ENCODE results near the gene CIAO3. TPM values are rescaled to one million over a fixed set of nuclear protein-coding genes. Genes with fewer than 3 reads are reported as not detected.

CIAO3 gene
- polyA plus RNA-seq, 1 donor from 2014 or later, result 57.8 TPM

DNA sequence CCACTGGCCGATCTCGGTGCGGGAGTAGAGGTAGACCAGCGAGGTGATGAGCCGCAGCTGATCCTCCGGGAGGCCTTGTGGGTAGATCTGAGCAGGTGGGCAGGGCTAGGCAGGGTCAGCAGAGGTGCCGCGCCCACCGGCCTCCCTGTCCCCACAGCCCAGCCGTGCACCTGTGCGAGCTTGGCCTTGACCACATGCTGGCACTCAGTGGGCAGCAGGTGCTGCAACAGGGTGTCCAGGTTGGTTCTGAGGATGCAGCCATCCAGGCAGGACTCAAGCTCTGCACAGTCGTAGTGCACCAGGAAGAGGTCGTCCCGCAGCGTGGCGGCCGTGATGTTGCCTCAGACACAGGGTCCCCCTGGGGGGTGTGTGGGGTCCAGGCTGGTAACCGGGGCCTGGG lies 32.2 kb upstream of the CIAO3 start:
- H3K4me2 ChIP-seq (ENCODE audit: low read length), result no peak overlapping the region
- H2AFZ ChIP-seq (ENCODE audit: low read depth, low read length), result no peak overlapping the region
- no peak overlapping the region for H3K9ac ChIP-seq (ENCODE audit: low read length)
- H3K9me2 ChIP-seq (ENCODE audit: insufficient read depth, low read length), result no peaks in the 10 kb centered on the region
- H3K9me3 ChIP-seq (ENCODE audit: low read length), result no peaks in the 10 kb centered on the region
- H3K27me3 ChIP-seq (ENCODE audit: insufficient read depth, low read depth, low read length), result no peaks in the 10 kb centered on the region
- H3K4me3 ChIP-seq (ENCODE audit: low read length), result no peak overlapping the region
- no peaks in the 10 kb centered on the region for H3K36me3 ChIP-seq (ENCODE audit: insufficient read depth, low read length)
- TF ChIP-seq, protein P1, sequence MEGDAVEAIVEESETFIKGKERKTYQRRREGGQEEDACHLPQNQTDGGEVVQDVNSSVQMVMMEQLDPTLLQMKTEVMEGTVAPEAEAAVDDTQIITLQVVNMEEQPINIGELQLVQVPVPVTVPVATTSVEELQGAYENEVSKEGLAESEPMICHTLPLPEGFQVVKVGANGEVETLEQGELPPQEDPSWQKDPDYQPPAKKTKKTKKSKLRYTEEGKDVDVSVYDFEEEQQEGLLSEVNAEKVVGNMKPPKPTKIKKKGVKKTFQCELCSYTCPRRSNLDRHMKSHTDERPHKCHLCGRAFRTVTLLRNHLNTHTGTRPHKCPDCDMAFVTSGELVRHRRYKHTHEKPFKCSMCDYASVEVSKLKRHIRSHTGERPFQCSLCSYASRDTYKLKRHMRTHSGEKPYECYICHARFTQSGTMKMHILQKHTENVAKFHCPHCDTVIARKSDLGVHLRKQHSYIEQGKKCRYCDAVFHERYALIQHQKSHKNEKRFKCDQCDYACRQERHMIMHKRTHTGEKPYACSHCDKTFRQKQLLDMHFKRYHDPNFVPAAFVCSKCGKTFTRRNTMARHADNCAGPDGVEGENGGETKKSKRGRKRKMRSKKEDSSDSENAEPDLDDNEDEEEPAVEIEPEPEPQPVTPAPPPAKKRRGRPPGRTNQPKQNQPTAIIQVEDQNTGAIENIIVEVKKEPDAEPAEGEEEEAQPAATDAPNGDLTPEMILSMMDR (IDR thresholded peaks at IDR 0.05; ENCODE audit: poor library complexity, severe bottlenecking), result no peak
- TF ChIP-seq RAD21 (conservative IDR thresholded peaks at IDR 0.05) (no peak), EZH2 (IDR thresholded peaks at IDR 0.05; ENCODE audit: borderline replicate concordance, insufficient read depth, low read length, poor library complexity, severe bottlenecking) (no peak), POLR2AphosphoS5 (IDR thresholded peaks at IDR 0.05) (no peak), SMC3 (conservative IDR thresholded peaks at IDR 0.05; ENCODE audit: poor library complexity) (no peak), MXI1 (conservative IDR thresholded peaks at IDR 0.05; ENCODE audit: poor library complexity, severe bottlenecking) (no peak), EP300 (conservative IDR thresholded peaks at IDR 0.05; ENCODE audit: poor library complexity, severe bottlenecking) (no peak), TAF1 (IDR thresholded peaks at IDR 0.05; ENCODE audit: low read depth) (no peak)
- TF ChIP-seq, protein P2, sequence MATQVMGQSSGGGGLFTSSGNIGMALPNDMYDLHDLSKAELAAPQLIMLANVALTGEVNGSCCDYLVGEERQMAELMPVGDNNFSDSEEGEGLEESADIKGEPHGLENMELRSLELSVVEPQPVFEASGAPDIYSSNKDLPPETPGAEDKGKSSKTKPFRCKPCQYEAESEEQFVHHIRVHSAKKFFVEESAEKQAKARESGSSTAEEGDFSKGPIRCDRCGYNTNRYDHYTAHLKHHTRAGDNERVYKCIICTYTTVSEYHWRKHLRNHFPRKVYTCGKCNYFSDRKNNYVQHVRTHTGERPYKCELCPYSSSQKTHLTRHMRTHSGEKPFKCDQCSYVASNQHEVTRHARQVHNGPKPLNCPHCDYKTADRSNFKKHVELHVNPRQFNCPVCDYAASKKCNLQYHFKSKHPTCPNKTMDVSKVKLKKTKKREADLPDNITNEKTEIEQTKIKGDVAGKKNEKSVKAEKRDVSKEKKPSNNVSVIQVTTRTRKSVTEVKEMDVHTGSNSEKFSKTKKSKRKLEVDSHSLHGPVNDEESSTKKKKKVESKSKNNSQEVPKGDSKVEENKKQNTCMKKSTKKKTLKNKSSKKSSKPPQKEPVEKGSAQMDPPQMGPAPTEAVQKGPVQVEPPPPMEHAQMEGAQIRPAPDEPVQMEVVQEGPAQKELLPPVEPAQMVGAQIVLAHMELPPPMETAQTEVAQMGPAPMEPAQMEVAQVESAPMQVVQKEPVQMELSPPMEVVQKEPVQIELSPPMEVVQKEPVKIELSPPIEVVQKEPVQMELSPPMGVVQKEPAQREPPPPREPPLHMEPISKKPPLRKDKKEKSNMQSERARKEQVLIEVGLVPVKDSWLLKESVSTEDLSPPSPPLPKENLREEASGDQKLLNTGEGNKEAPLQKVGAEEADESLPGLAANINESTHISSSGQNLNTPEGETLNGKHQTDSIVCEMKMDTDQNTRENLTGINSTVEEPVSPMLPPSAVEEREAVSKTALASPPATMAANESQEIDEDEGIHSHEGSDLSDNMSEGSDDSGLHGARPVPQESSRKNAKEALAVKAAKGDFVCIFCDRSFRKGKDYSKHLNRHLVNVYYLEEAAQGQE (IDR thresholded peaks at IDR 0.05; ENCODE audit: borderline replicate concordance), result no peak
- H3K79me2 ChIP-seq (replicated peaks; ENCODE audit: insufficient read depth, low read length), result no peaks in the 10 kb centered on the region
- no peak overlapping the region for H3K27ac ChIP-seq (ENCODE audit: low read length)
- H4K20me1 ChIP-seq (ENCODE audit: insufficient read depth), result no peaks in the 10 kb centered on the region
- H3F3A ChIP-seq (ENCODE audit: insufficient read depth, low read length, poor library complexity, severe bottlenecking), result no peaks in the 10 kb centered on the region

DNA sequence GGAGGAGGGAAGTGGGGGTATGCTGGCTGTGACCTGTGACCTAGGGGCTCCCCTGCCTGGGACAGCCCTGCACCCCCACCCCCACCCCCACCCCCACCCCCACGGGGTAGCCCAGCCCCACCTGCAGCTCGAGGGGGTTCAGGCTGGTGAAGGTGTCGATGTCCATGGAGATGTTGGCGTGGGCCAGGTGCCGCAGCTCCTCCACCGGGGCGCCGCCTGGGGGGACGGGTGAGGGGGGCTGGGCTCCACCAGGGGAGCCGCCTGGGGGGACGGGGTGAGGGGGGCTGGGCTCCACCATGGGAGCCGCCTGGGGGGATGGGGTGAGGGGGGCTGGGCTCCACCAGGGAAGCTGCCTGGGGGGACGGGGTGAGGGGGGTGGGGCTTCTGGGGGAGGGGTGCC lies 29.6 kb upstream of the CIAO3 start:
- Histone ChIP-seq H3K36me3 (ENCODE audit: insufficient read depth, low read length) (no peaks in the 10 kb centered on the region), H4K20me1 (ENCODE audit: insufficient read depth) (no peaks in the 10 kb centered on the region), H3K79me2 (replicated peaks; ENCODE audit: insufficient read depth, low read length) (no peaks in the 10 kb centered on the region), H3K4me2 (ENCODE audit: low read length) (no peak overlapping the region), H3K4me3 (ENCODE audit: low read length) (no peak overlapping the region), H2AFZ (ENCODE audit: low read depth, low read length) (no peak overlapping the region), H3K27me3 (ENCODE audit: insufficient read depth, low read depth, low read length) (no peaks in the 10 kb centered on the region), H3F3A (ENCODE audit: insufficient read depth, low read length, poor library complexity, severe bottlenecking) (no peaks in the 10 kb centered on the region), H3K9me3 (ENCODE audit: low read length) (no peaks in the 10 kb centered on the region), H3K9me2 (ENCODE audit: insufficient read depth, low read length) (no peaks in the 10 kb centered on the region), H3K27ac (ENCODE audit: low read length) (no peak overlapping the region), H3K9ac (ENCODE audit: low read length) (no peak overlapping the region)
- no peak for TF ChIP-seq EP300 (conservative IDR thresholded peaks at IDR 0.05; ENCODE audit: poor library complexity, severe bottlenecking)
- no peak for TF ChIP-seq MXI1 (conservative IDR thresholded peaks at IDR 0.05; ENCODE audit: poor library complexity, severe bottlenecking)
- TF ChIP-seq SMC3 (conservative IDR thresholded peaks at IDR 0.05; ENCODE audit: poor library complexity), result no peak
- TF ChIP-seq EZH2 (IDR thresholded peaks at IDR 0.05; ENCODE audit: borderline replicate concordance, insufficient read depth, low read length, poor library complexity, severe bottlenecking), result no peak
- TF ChIP-seq, protein P1 (IDR thresholded peaks at IDR 0.05; ENCODE audit: poor library complexity, severe bottlenecking), result no peak
- TF ChIP-seq, protein P2 (IDR thresholded peaks at IDR 0.05; ENCODE audit: borderline replicate concordance), result no peak
- TF ChIP-seq POLR2AphosphoS5 (IDR thresholded peaks at IDR 0.05), result no peak
- no peak for TF ChIP-seq TAF1 (IDR thresholded peaks at IDR 0.05; ENCODE audit: low read depth)
- TF ChIP-seq RAD21 (conservative IDR thresholded peaks at IDR 0.05), result no peak
